CD4-positive, alpha-beta T cell (primary cell): ENCODE results near the gene COX10. TPM values are rescaled to one million over a fixed set of nuclear protein-coding genes. Genes with fewer than 3 reads are reported as not detected.
A peak's percentile ranks its signal among the peaks of the same experiment; 100 is the strongest.

Experiments used
- ATAC-seq: fragments of 200-7000 bp; cut with Tn5 transposase; one replicate; pipeline ENCODE4 v1.10.0; 2022; ENCODE audit warnings: mild to moderate bottlenecking; ENCODE audit not compliant: poor library complexity
- CTCF ChIA-PET: fragments of 350-600 bp; sonication (Branson Sonifier 250); formaldehyde crosslinking; loops from one replicate; lab custom pipeline; 2021; ENCODE audit warnings: antibody characterized with exemption, inconsistent platforms; lab: Charles Lee
- POLR2A ChIA-PET: fragments of 350-600 bp; sonication (Branson Sonifier 250); formaldehyde crosslinking; loops from one replicate; lab custom pipeline; 2021; ENCODE audit warnings: antibody characterized with exemption, inconsistent platforms; lab: Charles Lee
- DNase-seq, 14 experiments: peaks; one replicate each; pipeline ENCODE4 v3.0.0-alpha.2; 2013 to 2020; ENCODE audit warnings: mixed read lengths in 2 of 14
- H3K27ac ChIP-seq, 2 donors: one replicate each; pipeline versions ENCODE4 v1.5.1 to v1.7.0; 2013; ENCODE audit warnings: low read length in 2 of 2, low read depth in 1 of 2, mild to moderate bottlenecking in 1 of 2
- H3K27me3 ChIP-seq, 2 experiments: 1 replicate in 1 of 2; 2 replicates in 1 of 2; pipeline versions ENCODE4 v1.6.1 to v1.7.0; 2013; ENCODE audit warnings: low read length in 2 of 2, control low read depth in 1 of 2, mild to moderate bottlenecking in 1 of 2, moderate library complexity in 1 of 2; ENCODE audit not compliant: insufficient read depth in 2 of 2, control insufficient read depth in 1 of 2
- H3K36me3 ChIP-seq: one replicate; pipeline ENCODE4 v1.6.1; 2013; ENCODE audit warnings: low read length, control low read depth; ENCODE audit not compliant: insufficient read depth
- H3K4me1 ChIP-seq: one replicate; pipeline ENCODE4 v1.6.1; 2013; ENCODE audit warnings: low read length, control low read depth; ENCODE audit not compliant: insufficient read depth
- H3K4me3 ChIP-seq: one replicate; pipeline ENCODE4 v1.5.1; 2013; ENCODE audit warnings: mild to moderate bottlenecking, low read length, moderate library complexity
- H3K9me3 ChIP-seq, 2 experiments: 1 replicate in 1 of 2; 2 replicates in 1 of 2; pipeline versions ENCODE4 v1.6.1 to v1.7.0; 2013; ENCODE audit warnings: low read length in 2 of 2, mild to moderate bottlenecking in 2 of 2, control low read depth in 1 of 2, moderate library complexity in 1 of 2; ENCODE audit not compliant: control insufficient read depth in 1 of 2, insufficient read depth in 1 of 2
- H3K27ac Mint-ChIP-seq: one replicate; pipeline ENCODE4 v1.8.0; 2020; ENCODE audit warnings: mixed read lengths
- H3K27me3 Mint-ChIP-seq: one replicate; pipeline ENCODE4 v1.8.0; 2021; ENCODE audit warnings: mixed read lengths
- H3K36me3 Mint-ChIP-seq: one replicate; pipeline ENCODE4 v1.8.0; 2021; ENCODE audit warnings: low read depth, mixed read lengths
- H3K4me1 Mint-ChIP-seq: one replicate; pipeline ENCODE4 v1.8.0; 2021; ENCODE audit warnings: low read depth, mixed read lengths
- H3K4me3 Mint-ChIP-seq: one replicate; pipeline ENCODE4 v1.8.0; 2020; ENCODE audit warnings: mild to moderate bottlenecking, mixed read lengths
- H3K9me3 Mint-ChIP-seq: one replicate; pipeline ENCODE4 v1.8.0; 2020; ENCODE audit warnings: mixed read lengths
- CTCF ChIP-seq: fragments of 200-600 bp; IDR thresholded peaks from one replicate; pipeline ENCODE4 v1.8.0; 2022; ENCODE audit warnings: antibody characterized with exemption, mild to moderate bottlenecking
- intact Hi-C, 2 experiments: fragments of 100-400 bp; cut with DNase I in 1 of 2; cut with micrococcal nuclease in 1 of 2; formaldehyde crosslinking; loops; one replicate each; pipeline versions ENCODE4 v1.15.1 to v1.9.0; 2023 to 2025; cut with DNase I, micrococcal nuclease
- total RNA-seq, 174 experiments: library from RNA in 2 of 174; stranded (reverse) in 2 of 174; gene quantifications; one replicate each; pipeline ENCODE4 v1.2.3 and lab custom pipeline; 2021 to 2026

Gene COX10
- total RNA-seq, 2 experiments from 2014 or later: 9.1 to 9.9 TPM

GRCh38 chr17:14211246-14211645, 141.9 kb downstream of the COX10 start:
- Histone ChIP-seq H3K27me3 (no peaks in the 10 kb centered on the region), H3K9me3 (peaks cover 0 to 6% of the 10 kb centered on the region in 2 experiments), H3K36me3 (peaks cover 11% of the 10 kb centered on the region), H3K4me1 (peaks cover 22% of the 10 kb centered on the region), H3K4me3 (no peak overlapping the region), H3K27ac (no peak overlapping the region)
- peaks cover 21% of the 10 kb centered on the region for H3K4me1 Mint-ChIP-seq
- intact Hi-C loops: loop anchor here (10.0 kb wide), 1 partner anchor 574 kb away; no protein-coding TSS in a partner anchor
- no peak for TF ChIP-seq CTCF
- ChIA-PET POLR2A (no interaction called here), CTCF (interaction anchor here (0.6 to 1.0 kb wide), 2 partner anchors 90 to 95 kb away, joined by 3 to 4 read pairs; partner anchors contain the start of gene HS3ST3B1)
- no peak overlapping the region for H3K27ac Mint-ChIP-seq
- no peak for ATAC-seq
- no peaks in the 10 kb centered on the region for H3K27me3 Mint-ChIP-seq
- H3K4me3 Mint-ChIP-seq: no peak overlapping the region
- H3K36me3 Mint-ChIP-seq: peaks cover 45% of the 10 kb centered on the region
- H3K9me3 Mint-ChIP-seq: no peaks in the 10 kb centered on the region
- no peak for DNase-seq

DNA sequence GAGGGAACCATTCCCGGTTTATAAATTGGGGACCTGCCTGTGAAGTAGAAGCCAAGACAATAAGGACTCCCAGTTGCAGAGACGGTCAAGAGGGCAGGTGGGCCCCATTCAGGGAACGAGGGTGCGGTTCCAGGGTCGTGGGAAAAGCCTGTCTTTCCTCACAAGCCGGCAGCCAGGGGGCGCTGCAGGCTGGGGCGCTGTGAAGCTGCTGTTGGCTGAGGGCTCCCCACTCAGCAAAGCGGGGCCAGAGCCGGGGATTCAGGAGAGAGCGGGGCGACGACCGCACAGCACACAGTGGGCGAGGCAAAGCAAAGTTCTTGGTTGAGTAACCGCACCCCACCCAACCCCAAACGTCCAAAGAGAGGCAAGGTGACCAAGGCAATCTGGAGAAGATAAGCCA, 142.5 kb downstream of the COX10 start:
- Mint-ChIP-seq H3K9me3 (no peaks in the 10 kb centered on the region), H3K27me3 (no peaks in the 10 kb centered on the region), H3K4me3 (no peak overlapping the region), H3K27ac (no peak overlapping the region), H3K36me3 (peaks cover 45% of the 10 kb centered on the region), H3K4me1 (peaks cover 18% of the 10 kb centered on the region)
- ChIA-PET CTCF (interaction anchor here (0.6 to 1.0 kb wide), 3 partner anchors 8 to 95 kb away, joined by 3 to 4 read pairs (median 4); partner anchors contain the start of gene HS3ST3B1), POLR2A (interaction anchor here (1.1 kb wide), 1 partner anchor 89 kb away, joined by 6 read pairs; the partner anchor contains the start of gene HS3ST3B1)
- TF ChIP-seq CTCF: peak; percentile 31
- Histone ChIP-seq H3K27me3 (no peaks in the 10 kb centered on the region), H3K36me3 (peaks cover 11% of the 10 kb centered on the region), H3K4me1 (peaks cover 16% of the 10 kb centered on the region), H3K9me3 (peaks cover 0 to 6% of the 10 kb centered on the region in 2 experiments), H3K27ac (no peak overlapping the region), H3K4me3 (no peak overlapping the region)
- peak in 8 of 14 experiments; percentile 12 to 73 (median 56) for DNase-seq
- intact Hi-C loops: loop anchor here (10.0 kb wide), 1 partner anchor 573 kb away; no protein-coding TSS in a partner anchor
- peak; percentile 54 for ATAC-seq

- Histone ChIP-seq H3K4me1 (peaks cover 13% of the 10 kb centered on the region), H3K4me3 (no peak overlapping the region), H3K27ac (no peak overlapping the region), H3K27me3 (no peaks in the 10 kb centered on the region), H3K36me3 (peaks cover 6% of the 10 kb centered on the region), H3K9me3 (peaks cover 0 to 6% of the 10 kb centered on the region in 2 experiments)
- intact Hi-C loops: loop anchor here (10.0 kb wide), 1 partner anchor 572 kb away; no protein-coding TSS in a partner anchor
- no peak for DNase-seq
- no peaks in the 10 kb centered on the region for H3K9me3 Mint-ChIP-seq
- H3K27me3 Mint-ChIP-seq: no peaks in the 10 kb centered on the region
- no peak overlapping the region for H3K4me3 Mint-ChIP-seq
- TF ChIP-seq CTCF: no peak
- H3K4me1 Mint-ChIP-seq: peaks cover 17% of the 10 kb centered on the region
- no peak overlapping the region for H3K27ac Mint-ChIP-seq
- CTCF ChIA-PET: interaction anchor here (1.0 kb wide), 2 partner anchors 9 to 89 kb away, joined by 4 read pairs; partner anchors contain the start of gene HS3ST3B1
- POLR2A ChIA-PET: interaction anchor here (1.1 kb wide), 1 partner anchor 89 kb away, joined by 6 read pairs; the partner anchor contains the start of gene HS3ST3B1
- ATAC-seq: no peak
- peaks cover 43% of the 10 kb centered on the region for H3K36me3 Mint-ChIP-seq
Observed at GRCh38 chr17:14212401-14212800, 143.1 kb downstream of the COX10 start.
